Skeletal muscle satellite cell (primary cell): ENCODE measurements around the gene DCLK1.
"Not testable (repeated sequence)": the region's sequence is repeated elsewhere in the genome, so short reads cannot be mapped to it uniquely, and the experiment has no call there.

Experiments used
- H3K27me3 ChIP-seq: 2 replicates; pipeline ENCODE4 v1.7.0; 2013; ENCODE audit warnings: low read length; ENCODE audit not compliant: control insufficient read depth, insufficient read depth
- H3K36me3 ChIP-seq: 2 replicates; pipeline ENCODE4 v1.7.0; 2013; ENCODE audit warnings: mild to moderate bottlenecking, control low read depth, low read length; ENCODE audit not compliant: insufficient read depth
- H3K4me1 ChIP-seq: 2 replicates; pipeline ENCODE4 v1.7.0; 2013; ENCODE audit warnings: low read length; ENCODE audit not compliant: control insufficient read depth, insufficient read depth
- H3K4me2 ChIP-seq: 2 replicates; pipeline ENCODE4 v1.7.0; 2013; ENCODE audit warnings: mild to moderate bottlenecking, low read length
- H3K4me3 ChIP-seq: 2 replicates; pipeline ENCODE4 v1.7.0; 2013; ENCODE audit warnings: low read length
- H3K9ac ChIP-seq: 2 replicates; pipeline ENCODE4 v1.7.0; 2013; ENCODE audit warnings: mild to moderate bottlenecking, low read depth, low read length, moderate library complexity
- H3K9me3 ChIP-seq: replicated peaks from 2 replicates; pipeline ENCODE4 v1.7.0; 2013; ENCODE audit warnings: mild to moderate bottlenecking, control low read depth, low read length

Gene DCLK1

DNA sequence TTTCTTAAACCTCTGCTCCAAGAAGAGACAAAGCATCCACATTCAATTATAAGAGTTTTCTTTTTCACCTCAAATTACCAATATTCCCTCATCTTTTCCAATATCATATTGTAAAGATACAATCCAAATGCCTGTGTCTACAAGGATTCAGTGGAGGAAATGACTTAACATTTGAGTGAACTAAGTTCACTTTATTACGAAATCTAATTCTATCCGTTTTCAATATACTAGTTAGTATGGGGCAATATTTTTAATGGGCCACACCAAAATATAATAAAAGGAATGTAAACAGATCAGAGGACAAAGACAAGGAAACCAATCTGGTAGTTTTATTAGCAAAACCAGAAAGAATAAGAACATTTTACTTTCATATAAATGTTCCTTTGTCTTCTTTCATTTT lies 136.0 kb downstream of the DCLK1 start:
- Histone ChIP-seq H3K4me1 (peaks cover 38% of the 10 kb centered on the region), H3K4me3 (no peak overlapping the region), H3K9me3 (no peaks in the 10 kb centered on the region), H3K4me2 (peak overlapping the region; percentile 59), H3K36me3 (no peaks in the 10 kb centered on the region), H3K27me3 (no peaks in the 10 kb centered on the region), H3K9ac (peak overlapping the region; percentile 45)

DNA sequence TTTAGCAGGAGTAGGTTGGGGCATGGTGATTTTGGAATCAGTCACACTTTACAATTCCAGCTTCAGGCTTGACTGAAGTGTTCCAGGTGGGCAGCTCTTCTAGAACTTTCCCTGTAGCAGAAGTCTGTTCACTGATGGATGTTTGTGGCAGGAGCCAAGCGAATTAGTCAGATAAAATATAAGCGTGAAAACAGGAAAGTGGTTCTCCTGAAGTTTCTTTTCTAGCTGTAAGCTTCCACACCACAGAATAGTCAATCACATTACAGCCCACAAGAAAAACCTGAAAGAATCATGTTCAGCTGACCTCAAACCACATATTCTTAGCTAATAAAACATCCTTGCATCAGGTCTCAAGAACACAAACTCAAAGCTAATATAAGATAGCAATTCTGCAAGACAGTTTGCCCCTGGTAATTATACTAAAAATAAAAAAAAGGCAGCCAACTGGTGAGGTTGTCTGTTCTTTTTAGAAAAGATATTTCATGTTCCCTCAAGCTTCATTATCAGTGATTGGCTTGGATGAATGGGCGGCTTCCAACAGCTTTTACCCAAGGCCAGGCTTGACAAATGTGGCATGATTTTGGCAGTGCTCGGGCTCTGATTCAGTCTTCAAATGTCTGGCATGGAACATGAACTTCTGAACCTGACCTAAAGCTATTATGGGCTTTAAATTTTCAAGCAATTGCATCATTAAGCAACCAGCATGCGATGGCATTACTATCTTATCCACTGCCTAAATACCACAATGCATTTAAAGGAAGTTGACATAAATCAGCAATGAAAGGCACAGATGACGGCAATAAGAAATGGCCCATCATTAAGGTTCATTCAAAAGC lies 136.8 kb downstream of the DCLK1 start:
- no peaks in the 10 kb centered on the region for H3K27me3 ChIP-seq
- peaks cover 38% of the 10 kb centered on the region for H3K4me1 ChIP-seq
- H3K9me3 ChIP-seq, result no peaks in the 10 kb centered on the region
- peak overlapping the region; percentile 59 for H3K4me2 ChIP-seq
- peak overlapping the region; percentile 68 for H3K9ac ChIP-seq
- peak overlapping the region; percentile 14 for H3K4me3 ChIP-seq
- H3K36me3 ChIP-seq, result no peaks in the 10 kb centered on the region

DNA sequence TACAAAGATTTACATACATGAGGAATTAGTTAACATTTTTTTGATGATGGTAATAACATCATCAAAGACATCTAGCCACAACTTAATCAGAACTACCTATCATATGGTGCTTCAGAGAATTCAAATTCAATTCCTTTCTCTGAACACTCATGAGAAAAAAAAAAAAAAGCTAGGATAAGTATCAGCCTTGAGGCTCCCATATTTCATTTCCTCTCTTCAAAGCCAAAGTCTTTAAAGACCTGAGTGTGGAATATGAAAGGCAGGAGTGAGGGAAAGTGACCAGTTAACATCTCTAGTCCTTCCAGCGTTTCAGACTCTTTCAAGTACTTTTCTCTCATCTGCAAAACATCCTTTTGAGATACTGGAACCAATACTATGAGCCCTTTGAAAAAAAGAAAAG lies 137.5 kb downstream of the DCLK1 start:
- Histone ChIP-seq H3K9ac (peak overlapping the region; percentile 68), H3K4me1 (peaks cover 38% of the 10 kb centered on the region), H3K36me3 (no peaks in the 10 kb centered on the region), H3K9me3 (no peaks in the 10 kb centered on the region), H3K4me2 (peak overlapping the region; percentile 51), H3K27me3 (no peaks in the 10 kb centered on the region), H3K4me3 (peak overlapping the region; percentile 14)

- Histone ChIP-seq H3K36me3 (no peaks in the 10 kb centered on the region), H3K27me3 (no peaks in the 10 kb centered on the region), H3K4me1 (peaks cover 38% of the 10 kb centered on the region), H3K9ac (no peak overlapping the region), H3K4me3 (no peak overlapping the region), H3K9me3 (no peaks in the 10 kb centered on the region), H3K4me2 (no peak overlapping the region)
These were observed 138.2 kb downstream of the DCLK1 start for GRCh38 chr13:35992964-35993363.

GRCh38 chr13:35990196-35990595 lies 141.0 kb downstream of the DCLK1 start:
- no peak overlapping the region for H3K9ac ChIP-seq
- no peaks in the 10 kb centered on the region for H3K27me3 ChIP-seq
- H3K9me3 ChIP-seq, result no peaks in the 10 kb centered on the region
- H3K36me3 ChIP-seq, result no peaks in the 10 kb centered on the region
- peaks cover 26% of the 10 kb centered on the region for H3K4me1 ChIP-seq
- H3K4me2 ChIP-seq, result no peak overlapping the region
- H3K4me3 ChIP-seq, result no peak overlapping the region

GRCh38 chr13:35988648-35989081 lies 142.5 kb downstream of the DCLK1 start:
- peaks cover 13% of the 10 kb centered on the region for H3K4me1 ChIP-seq
- no peaks in the 10 kb centered on the region for H3K36me3 ChIP-seq
- H3K9ac ChIP-seq, result no peak overlapping the region
- no peaks in the 10 kb centered on the region for H3K27me3 ChIP-seq
- no peak overlapping the region for H3K4me3 ChIP-seq
- no peaks in the 10 kb centered on the region for H3K9me3 ChIP-seq
- H3K4me2 ChIP-seq, result no peak overlapping the region

DNA sequence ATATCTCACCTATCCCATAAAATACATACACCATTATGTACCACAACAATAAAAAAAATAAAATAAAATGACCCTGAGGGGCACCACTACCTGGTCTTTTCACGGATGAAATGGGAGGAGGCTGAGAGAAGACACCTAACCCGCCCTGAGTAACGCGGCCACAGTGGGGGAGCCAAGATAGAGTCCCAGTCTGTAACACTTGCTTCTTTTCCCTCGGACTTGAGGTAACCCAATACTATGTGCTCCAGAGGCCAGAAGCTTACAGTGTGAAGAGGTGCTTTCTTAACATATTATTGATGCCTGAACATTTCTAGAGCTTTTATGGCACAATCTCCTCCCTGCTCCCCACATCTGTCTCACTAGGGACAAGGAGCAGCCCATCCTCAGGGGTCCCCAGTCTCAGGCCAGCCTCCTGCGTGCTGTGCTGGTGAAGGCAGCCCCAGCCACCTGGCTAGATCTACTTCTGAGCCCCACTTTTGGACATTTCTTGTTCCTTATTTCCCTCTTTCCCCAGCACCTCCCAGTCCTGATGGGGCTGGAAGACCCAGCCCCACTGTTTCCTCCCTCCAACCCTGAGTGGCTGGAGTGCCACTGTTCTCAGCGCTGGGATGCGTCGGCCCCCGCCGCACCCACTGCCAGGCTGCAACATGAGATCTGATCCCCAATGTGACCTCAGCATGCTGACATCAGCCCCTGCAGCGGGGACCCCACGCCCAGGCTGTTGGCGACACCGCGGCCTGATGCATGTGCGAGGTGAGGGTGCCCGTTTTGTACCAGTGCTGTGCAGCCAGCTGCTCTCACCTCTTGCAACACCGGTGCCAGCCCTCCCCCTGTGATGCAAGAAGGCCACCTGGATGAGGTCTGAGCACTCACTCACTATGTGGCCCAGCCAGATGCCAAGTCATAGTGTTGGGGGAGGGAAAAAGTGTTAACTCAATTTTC lies 143.3 kb downstream of the DCLK1 start:
- Histone ChIP-seq H3K36me3 (no peaks in the 10 kb centered on the region), H3K9me3 (no peaks in the 10 kb centered on the region), H3K27me3 (no peaks in the 10 kb centered on the region), H3K4me3 (no peak overlapping the region), H3K4me1 (peaks cover 5% of the 10 kb centered on the region), H3K9ac (no peak overlapping the region), H3K4me2 (no peak overlapping the region)

GRCh38 chr13:35984776-35985453 lies 146.3 kb downstream of the DCLK1 start:
- Histone ChIP-seq H3K4me3 (no peak overlapping the region), H3K36me3 (no peaks in the 10 kb centered on the region), H3K9ac (no peak overlapping the region), H3K4me1 (peaks cover under 1% of the 10 kb centered on the region), H3K27me3 (no peaks in the 10 kb centered on the region), H3K4me2 (no peak overlapping the region), H3K9me3 (no peaks in the 10 kb centered on the region)

GRCh38 chr13:35984287-35984686 lies 146.9 kb downstream of the DCLK1 start:
- Histone ChIP-seq H3K4me1 (peaks cover 5% of the 10 kb centered on the region), H3K9me3 (no peaks in the 10 kb centered on the region), H3K4me3 (no peak overlapping the region), H3K27me3 (no peaks in the 10 kb centered on the region), H3K4me2 (no peak overlapping the region), H3K9ac (no peak overlapping the region), H3K36me3 (no peaks in the 10 kb centered on the region)

GRCh38 chr13:35983703-35984102 lies 147.5 kb downstream of the DCLK1 start:
- H3K4me1 ChIP-seq, result peaks cover 11% of the 10 kb centered on the region
- not testable (repeated sequence) for H3K36me3 ChIP-seq, H3K27me3 ChIP-seq, H3K4me2 ChIP-seq, H3K9me3 ChIP-seq, H3K9ac ChIP-seq, H3K4me3 ChIP-seq

DNA sequence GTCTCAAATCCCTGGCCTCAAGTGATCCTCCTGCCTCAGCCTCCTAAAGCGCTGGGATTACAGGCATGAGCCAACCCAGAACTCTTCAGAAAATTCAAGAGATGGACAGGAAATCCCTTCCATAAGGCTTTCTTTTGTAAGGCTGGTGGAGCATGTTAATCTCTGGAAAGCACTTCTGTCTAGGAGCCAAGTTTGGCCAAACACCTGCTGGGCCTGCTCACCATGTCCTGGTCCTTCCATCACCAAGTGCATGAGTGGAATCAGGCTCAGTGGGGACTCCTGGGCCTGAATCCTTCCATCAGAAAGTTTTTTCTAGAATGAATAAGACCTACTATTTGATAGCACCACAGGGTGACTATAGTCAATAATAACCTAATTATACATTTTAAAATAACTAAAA lies 148.0 kb downstream of the DCLK1 start:
- no peak overlapping the region for H3K4me3 ChIP-seq
- H3K4me1 ChIP-seq, result peaks cover 12% of the 10 kb centered on the region

More for the DNA sequence above, 148.0 kb downstream of the DCLK1 start:
- Histone ChIP-seq H3K9me3 (no peaks in the 10 kb centered on the region), H3K36me3 (no peaks in the 10 kb centered on the region), H3K9ac (no peak overlapping the region), H3K27me3 (no peaks in the 10 kb centered on the region), H3K4me2 (no peak overlapping the region)
